Nephron progenitor cell (in vitro differentiated cells): ENCODE measurements around the gene ZNF385B.

Source experiments
- DNase-seq: peaks from one replicate; pipeline ENCODE4 v3.0.0; 2021
- H3K27ac Mint-ChIP-seq: 2 replicates; pipeline ENCODE4 v1.8.0; 2021; ENCODE audit warnings: mild to moderate bottlenecking, moderate library complexity, mixed read lengths
- H3K27me3 Mint-ChIP-seq: 2 replicates; pipeline ENCODE4 v1.8.0; 2021; ENCODE audit warnings: mild to moderate bottlenecking, low read depth, mixed read lengths; ENCODE audit not compliant: poor library complexity
- H3K36me3 Mint-ChIP-seq: 2 replicates; pipeline ENCODE4 v1.8.0; 2021; ENCODE audit warnings: low read depth, mixed read lengths
- H3K4me1 Mint-ChIP-seq: 2 replicates; pipeline ENCODE4 v1.8.0; 2021; ENCODE audit warnings: mixed read lengths
- H3K4me3 Mint-ChIP-seq: 2 replicates; pipeline ENCODE4 v1.8.0; 2021; ENCODE audit warnings: mild to moderate bottlenecking, moderate library complexity, mixed read lengths
- H3K9me3 Mint-ChIP-seq: 2 replicates; pipeline ENCODE4 v1.8.0; 2021; ENCODE audit warnings: mild to moderate bottlenecking, moderate library complexity, mixed read lengths
- TF ChIP-seq, protein P1 (sequence below): fragments of 200-600 bp; sonication (generic); IDR thresholded peaks from 2 replicates; pipeline ENCODE4 v1.5.0; 2021; ENCODE audit warnings: antibody characterized with exemption

ZNF385B gene

GRCh38 chr2:179686069-179686468 is 175.3 kb downstream of the ZNF385B start:
- Mint-ChIP-seq H3K9me3 (no peaks in the 10 kb centered on the region), H3K36me3 (no peaks in the 10 kb centered on the region), H3K27me3 (peaks cover 4% of the 10 kb centered on the region)

DNA sequence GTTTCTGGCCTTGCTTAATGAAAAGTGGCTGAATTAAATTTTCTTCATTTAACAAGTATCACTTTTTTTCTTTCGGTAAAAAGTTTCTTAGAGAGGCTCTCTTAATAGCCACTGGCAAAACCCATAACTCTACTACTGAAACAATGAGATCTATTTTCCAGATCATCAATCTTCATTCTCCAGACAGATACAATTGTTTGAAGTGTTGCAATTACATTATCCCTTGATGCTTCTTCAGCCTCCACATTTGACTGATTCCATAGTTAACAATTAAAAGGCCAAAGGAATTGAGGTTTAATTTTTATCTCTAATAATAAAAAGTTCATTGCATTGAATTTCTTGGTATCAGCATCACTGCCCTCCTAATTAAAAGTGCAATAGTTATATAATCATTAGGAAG is 176.3 kb downstream of the ZNF385B start:
- Mint-ChIP-seq H3K9me3 (no peaks in the 10 kb centered on the region), H3K36me3 (no peaks in the 10 kb centered on the region), H3K27me3 (peaks cover 4% of the 10 kb centered on the region), H3K27ac (no peak overlapping the region), H3K4me1 (no peaks in the 10 kb centered on the region), H3K4me3 (no peak overlapping the region)
- TF ChIP-seq, protein P1, sequence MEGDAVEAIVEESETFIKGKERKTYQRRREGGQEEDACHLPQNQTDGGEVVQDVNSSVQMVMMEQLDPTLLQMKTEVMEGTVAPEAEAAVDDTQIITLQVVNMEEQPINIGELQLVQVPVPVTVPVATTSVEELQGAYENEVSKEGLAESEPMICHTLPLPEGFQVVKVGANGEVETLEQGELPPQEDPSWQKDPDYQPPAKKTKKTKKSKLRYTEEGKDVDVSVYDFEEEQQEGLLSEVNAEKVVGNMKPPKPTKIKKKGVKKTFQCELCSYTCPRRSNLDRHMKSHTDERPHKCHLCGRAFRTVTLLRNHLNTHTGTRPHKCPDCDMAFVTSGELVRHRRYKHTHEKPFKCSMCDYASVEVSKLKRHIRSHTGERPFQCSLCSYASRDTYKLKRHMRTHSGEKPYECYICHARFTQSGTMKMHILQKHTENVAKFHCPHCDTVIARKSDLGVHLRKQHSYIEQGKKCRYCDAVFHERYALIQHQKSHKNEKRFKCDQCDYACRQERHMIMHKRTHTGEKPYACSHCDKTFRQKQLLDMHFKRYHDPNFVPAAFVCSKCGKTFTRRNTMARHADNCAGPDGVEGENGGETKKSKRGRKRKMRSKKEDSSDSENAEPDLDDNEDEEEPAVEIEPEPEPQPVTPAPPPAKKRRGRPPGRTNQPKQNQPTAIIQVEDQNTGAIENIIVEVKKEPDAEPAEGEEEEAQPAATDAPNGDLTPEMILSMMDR: no peak
- DNase-seq: no peak

More at GRCh38 chr2:179686069-179686468, 175.3 kb downstream of the ZNF385B start:
- H3K4me1 Mint-ChIP-seq: no peaks in the 10 kb centered on the region
- no peak overlapping the region for H3K27ac Mint-ChIP-seq
- no peak for DNase-seq
- no peak overlapping the region for H3K4me3 Mint-ChIP-seq
- TF ChIP-seq, protein P1: no peak

DNA sequence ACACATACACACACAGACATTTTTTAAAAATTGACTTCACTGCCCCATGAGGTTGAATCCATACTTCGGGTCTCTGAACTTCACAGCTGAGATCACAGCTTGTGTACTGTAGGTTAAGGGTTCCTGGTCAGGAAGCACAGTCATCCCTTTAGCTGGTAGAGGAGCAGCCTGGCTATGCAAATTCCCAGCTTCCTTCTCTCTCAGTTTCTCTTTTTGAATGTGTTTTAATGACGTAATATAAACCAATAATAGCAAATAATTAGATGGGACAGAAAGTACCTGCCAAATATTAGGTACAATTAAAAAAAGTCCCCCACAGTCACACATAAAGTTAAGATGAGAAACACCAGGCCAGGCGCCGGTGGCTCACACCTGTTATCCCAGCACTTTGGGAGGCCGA is 178.7 kb downstream of the ZNF385B start:
- Mint-ChIP-seq H3K27me3 (peaks cover 8% of the 10 kb centered on the region), H3K9me3 (no peaks in the 10 kb centered on the region), H3K4me1 (no peaks in the 10 kb centered on the region), H3K27ac (no peak overlapping the region), H3K4me3 (no peak overlapping the region), H3K36me3 (no peaks in the 10 kb centered on the region)
- DNase-seq: no peak
- TF ChIP-seq, protein P1: no peak

DNA sequence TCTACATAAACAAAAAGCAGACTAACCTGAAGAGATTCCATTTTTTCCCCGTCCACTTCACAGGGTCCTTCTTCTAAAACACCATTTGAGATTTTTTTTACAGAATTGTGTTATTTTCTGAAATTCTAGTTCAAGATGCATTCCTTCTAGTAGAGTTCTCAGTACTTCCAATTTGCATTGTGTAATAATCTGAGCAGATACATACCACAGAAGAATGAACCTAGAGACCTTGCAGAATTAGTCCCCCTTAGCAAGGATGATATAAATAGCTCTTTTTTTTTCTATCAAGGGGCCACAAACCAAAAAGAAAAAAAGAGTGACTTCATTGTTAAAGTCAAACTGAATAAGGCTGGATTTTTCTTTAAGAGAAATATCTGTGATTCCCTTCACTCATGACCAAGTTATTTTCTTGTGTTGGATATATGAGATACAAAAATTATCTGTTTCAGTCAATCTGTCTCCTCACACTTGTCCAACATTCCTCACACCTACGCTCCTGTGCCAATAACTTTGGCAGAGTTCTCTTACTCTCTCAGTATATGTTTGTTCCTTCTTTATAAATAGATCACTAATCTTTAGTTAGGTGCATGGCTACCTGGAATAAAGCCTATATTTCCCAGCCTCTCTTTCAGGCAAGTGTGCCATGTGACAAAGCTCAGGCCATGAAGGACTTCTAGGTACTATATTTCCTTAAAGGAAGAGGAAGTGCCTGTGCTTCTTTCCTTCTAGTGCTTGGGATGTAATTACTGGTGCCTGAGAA is 183.5 kb downstream of the ZNF385B start:
- no peaks in the 10 kb centered on the region for H3K36me3 Mint-ChIP-seq
- H3K9me3 Mint-ChIP-seq: peaks cover 4% of the 10 kb centered on the region
- DNase-seq: no peak

DNA sequence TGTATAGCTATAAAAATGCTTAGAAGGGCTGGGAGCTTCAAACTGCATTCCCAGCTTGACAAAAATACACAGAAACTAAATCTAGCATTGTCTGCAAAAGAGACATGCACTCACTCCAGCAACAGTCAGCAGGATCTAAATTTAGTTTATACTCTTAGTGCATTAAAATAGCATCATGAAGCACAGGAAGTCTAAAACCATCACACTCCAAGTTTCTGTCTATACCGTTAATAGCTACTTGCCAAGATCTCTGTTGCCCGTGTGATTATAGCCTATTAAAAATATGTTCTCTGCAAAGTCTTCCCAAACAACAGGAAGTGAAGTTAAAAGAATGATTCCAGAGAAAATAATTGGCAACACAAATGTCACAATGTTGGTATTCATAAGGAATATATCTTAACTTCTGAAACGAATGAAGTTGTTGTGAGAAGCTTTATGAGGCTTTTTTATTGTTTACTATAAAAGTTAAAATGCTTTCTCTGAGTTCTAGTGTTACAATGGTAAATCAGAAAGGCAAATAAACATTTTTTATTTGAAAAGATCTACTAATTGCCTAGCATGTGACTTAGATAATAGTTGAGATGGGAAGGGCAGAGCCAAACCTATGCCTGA is 184.2 kb downstream of the ZNF385B start:
- H3K36me3 Mint-ChIP-seq: no peaks in the 10 kb centered on the region
- no peak overlapping the region for H3K4me3 Mint-ChIP-seq
- no peak for DNase-seq
- peaks cover 4% of the 10 kb centered on the region for H3K27me3 Mint-ChIP-seq
- TF ChIP-seq, protein P1: no peak
- H3K4me1 Mint-ChIP-seq: no peaks in the 10 kb centered on the region
- H3K27ac Mint-ChIP-seq: no peak overlapping the region
- peaks cover 4% of the 10 kb centered on the region for H3K9me3 Mint-ChIP-seq

More for the DNA sequence above, 183.5 kb downstream of the ZNF385B start:
- Mint-ChIP-seq H3K4me3 (no peak overlapping the region), H3K4me1 (no peaks in the 10 kb centered on the region), H3K27me3 (peaks cover 4% of the 10 kb centered on the region), H3K27ac (no peak overlapping the region)
- TF ChIP-seq, protein P1: no peak
